CD4-positive, alpha-beta T cell treated with Interleukin-6 for 4 hours (primary cell): ENCODE data around the gene OVOL2.

Experiments used
- DNase-seq: peaks from one replicate; pipeline ENCODE4 v3.0.0-alpha.2; 2020; ENCODE audit warnings: mixed read lengths

Gene OVOL2

GRCh38 chr20:18011951-18012645 is 45.6 kb downstream of the OVOL2 start:
- no peak for DNase-seq

- DNase-seq: no peak
These were observed 46.2 kb downstream of the OVOL2 start for GRCh38 chr20:18011482-18011881.

GRCh38 chr20:18009116-18009515 is 48.6 kb downstream of the OVOL2 start:
- DNase-seq: no peak

- DNase-seq: no peak
These were observed 50.0 kb downstream of the OVOL2 start for GRCh38 chr20:18007534-18008292.

GRCh38 chr20:18006684-18007083 is 51.0 kb downstream of the OVOL2 start:
- DNase-seq: no peak

- no peak for DNase-seq
These were observed 51.7 kb downstream of the OVOL2 start for GRCh38 chr20:18005990-18006364.

GRCh38 chr20:18005170-18005989 is 52.3 kb downstream of the OVOL2 start:
- DNase-seq: no peak

- no peak for DNase-seq
These were observed 53.2 kb downstream of the OVOL2 start for GRCh38 chr20:18004384-18005031.

GRCh38 chr20:18003897-18004296 is 53.8 kb downstream of the OVOL2 start:
- DNase-seq: no peak

- no peak for DNase-seq
These were observed 56.4 kb downstream of the OVOL2 start for GRCh38 chr20:18001131-18001921.

- DNase-seq: no peak
These were observed 58.1 kb downstream of the OVOL2 start for GRCh38 chr20:17999566-17999965.

GRCh38 chr20:17998446-17998845 is 59.3 kb downstream of the OVOL2 start:
- no peak for DNase-seq

- DNase-seq: peak; percentile 46
These were observed 61.5 kb downstream of the OVOL2 start for GRCh38 chr20:17995967-17996819.

- DNase-seq: no peak
These were observed 64.2 kb downstream of the OVOL2 start for GRCh38 chr20:17993546-17993945.

- no peak for DNase-seq
These were observed 64.7 kb downstream of the OVOL2 start for GRCh38 chr20:17992847-17993513.

GRCh38 chr20:17992224-17992637 is 65.5 kb downstream of the OVOL2 start:
- no peak for DNase-seq

- no peak for DNase-seq
These were observed 67.3 kb downstream of the OVOL2 start for GRCh38 chr20:17990278-17990972.

GRCh38 chr20:17987988-17988387 is 69.7 kb downstream of the OVOL2 start:
- peak; percentile 12 for DNase-seq

GRCh38 chr20:17985388-17986018 is 72.2 kb downstream of the OVOL2 start:
- DNase-seq: no peak
